Uterus (tissue), 4 donors: Measurements from ENCODE around the gene B3GALT5. TPM values are rescaled to one million over a fixed set of nuclear protein-coding genes. Genes with fewer than 3 reads are reported as not detected.
"Not testable (repeated sequence)": the region's sequence is repeated elsewhere in the genome, so short reads cannot be mapped to it uniquely, and the experiment has no call there.

Experiments
- DNase-seq, 2 donors: peaks; one replicate each; pipeline ENCODE4 v3.0.0-alpha.2; 2019 to 2020
- H3K27ac ChIP-seq, 2 donors: fragments of 200-600 bp; sonication (generic); 1 replicate in 1 of 2; 2 replicates in 1 of 2; pipeline ENCODE4 v1.5.1; 2016 to 2018
- H3K27me3 ChIP-seq, 2 donors: fragments of 200-600 bp; sonication (generic); one replicate each; pipeline ENCODE4 v1.5.1; 2018 to 2019; ENCODE audit warnings: control low read depth in 1 of 2
- H3K36me3 ChIP-seq, 2 donors: fragments of 200-600 bp; sonication (generic); one replicate each; pipeline ENCODE4 v1.5.1; 2019; ENCODE audit warnings: control low read depth in 1 of 2
- H3K4me1 ChIP-seq, 2 donors: fragments of 200-600 bp; sonication (generic); one replicate each; pipeline ENCODE4 v1.5.1; 2018 to 2019; ENCODE audit warnings: control low read depth in 1 of 2
- H3K4me3 ChIP-seq, 2 donors: fragments of 200-600 bp; sonication (generic); 1 replicate in 1 of 2; 2 replicates in 1 of 2; pipeline ENCODE4 v1.5.1; 2018 to 2019; ENCODE audit warnings: mild to moderate bottlenecking in 1 of 2
- H3K9me3 ChIP-seq, 2 donors: fragments of 200-600 bp; sonication (generic); one replicate each; pipeline ENCODE4 v1.5.1; 2019; ENCODE audit warnings: control low read depth in 1 of 2
- POLR2A ChIP-seq, 2 donors: fragments of 450-650 bp; IDR thresholded peaks; one replicate each; pipeline ENCODE4 v1.6.1; 2016; ENCODE audit warnings: antibody characterized with exemption in 2 of 2, mild to moderate bottlenecking in 1 of 2, moderate library complexity in 1 of 2
- intact Hi-C: fragments of 100-400 bp; cut with DNase I; formaldehyde crosslinking; loops from one replicate; pipeline ENCODE4 v1.15.1; 2023; ENCODE audit warnings: low total_unique reads
- total RNA-seq, 4 donors: library from RNA; depleted of rRNA in 3 of 4; stranded (reverse); fragments of >200 nt in 3 of 4; gene quantifications; one replicate each; pipeline versions ENCODE4 v1.1.0 to v1.2.4, GENCODE V29; 2014 to 2023
- TF ChIP-seq, protein P1 (sequence below), 4 experiments: fragments of 200-600 bp in 2 of 4; fragments of 450-650 bp in 2 of 4; sonication (generic) in 2 of 4; IDR thresholded peaks; one replicate each; pipeline ENCODE4 v1.5.1; 2016 to 2019; ENCODE audit warnings: antibody characterized with exemption in 4 of 4, mild to moderate bottlenecking in 2 of 4, moderate library complexity in 1 of 4
- donor health status: DM: yes; HTN: yes; CAD: no.

B3GALT5 gene
- total RNA-seq, 4 donors from 2014 or later: 0.26 to 2.7 (median 0.65) TPM

DNA sequence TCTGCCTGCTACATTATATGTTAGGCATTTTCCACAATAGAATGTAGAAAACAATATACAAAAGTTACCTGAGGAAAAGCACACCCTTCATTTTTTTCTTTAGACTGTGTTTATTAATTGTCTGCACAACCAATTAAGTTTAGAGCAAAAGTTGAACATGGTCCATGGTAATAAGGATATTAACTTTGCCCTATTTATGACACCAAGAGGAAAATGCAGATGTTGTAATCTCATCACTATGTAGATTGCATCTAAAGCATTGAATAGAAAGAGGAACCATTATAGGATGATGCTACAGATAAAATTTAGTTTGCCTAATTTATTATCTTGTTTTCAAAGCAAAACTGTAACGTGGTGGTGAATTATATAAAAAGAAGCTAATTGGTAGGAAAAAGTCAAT lies 72.5 kb downstream of the B3GALT5 start:
- no peak for TF ChIP-seq POLR2A (IDR thresholded peaks at IDR 0.05)
- intact Hi-C loops: no loop called here
- DNase-seq: no peak

DNA sequence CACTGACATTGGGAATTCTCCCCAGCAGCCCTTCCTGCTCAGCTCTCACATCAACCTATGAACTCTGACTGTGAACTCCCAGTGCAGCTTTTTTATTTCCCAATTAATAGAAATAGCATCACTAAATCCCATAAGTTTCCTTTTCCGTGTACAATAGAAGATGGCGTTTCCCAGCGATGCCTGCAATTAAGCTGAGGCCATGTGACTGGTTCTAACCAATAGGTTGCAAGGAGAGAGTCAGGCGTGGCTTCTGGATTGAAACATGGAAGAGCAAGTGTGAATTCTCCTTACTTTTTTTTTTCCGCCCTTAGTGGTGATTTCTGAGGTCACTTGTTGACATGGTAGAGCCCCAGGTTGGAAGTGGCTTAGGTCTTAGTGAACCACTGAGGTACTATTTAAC lies 73.3 kb downstream of the B3GALT5 start:
- no peak for DNase-seq
- no peak overlapping the region for H3K4me3 ChIP-seq
- no peaks in the 10 kb centered on the region for H3K36me3 ChIP-seq
- H3K27me3 ChIP-seq: no peaks in the 10 kb centered on the region
- intact Hi-C loops: no loop called here
- H3K9me3 ChIP-seq: no peaks in the 10 kb centered on the region
- no peak for TF ChIP-seq POLR2A (IDR thresholded peaks at IDR 0.05)
- TF ChIP-seq, protein P1, sequence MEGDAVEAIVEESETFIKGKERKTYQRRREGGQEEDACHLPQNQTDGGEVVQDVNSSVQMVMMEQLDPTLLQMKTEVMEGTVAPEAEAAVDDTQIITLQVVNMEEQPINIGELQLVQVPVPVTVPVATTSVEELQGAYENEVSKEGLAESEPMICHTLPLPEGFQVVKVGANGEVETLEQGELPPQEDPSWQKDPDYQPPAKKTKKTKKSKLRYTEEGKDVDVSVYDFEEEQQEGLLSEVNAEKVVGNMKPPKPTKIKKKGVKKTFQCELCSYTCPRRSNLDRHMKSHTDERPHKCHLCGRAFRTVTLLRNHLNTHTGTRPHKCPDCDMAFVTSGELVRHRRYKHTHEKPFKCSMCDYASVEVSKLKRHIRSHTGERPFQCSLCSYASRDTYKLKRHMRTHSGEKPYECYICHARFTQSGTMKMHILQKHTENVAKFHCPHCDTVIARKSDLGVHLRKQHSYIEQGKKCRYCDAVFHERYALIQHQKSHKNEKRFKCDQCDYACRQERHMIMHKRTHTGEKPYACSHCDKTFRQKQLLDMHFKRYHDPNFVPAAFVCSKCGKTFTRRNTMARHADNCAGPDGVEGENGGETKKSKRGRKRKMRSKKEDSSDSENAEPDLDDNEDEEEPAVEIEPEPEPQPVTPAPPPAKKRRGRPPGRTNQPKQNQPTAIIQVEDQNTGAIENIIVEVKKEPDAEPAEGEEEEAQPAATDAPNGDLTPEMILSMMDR (IDR thresholded peaks at IDR 0.05): no peak
- H3K27ac ChIP-seq: no peak overlapping the region
- H3K4me1 ChIP-seq: no peaks in the 10 kb centered on the region

More for the DNA sequence above, 72.5 kb downstream of the B3GALT5 start:
- Histone ChIP-seq H3K9me3 (no peaks in the 10 kb centered on the region), H3K4me3 (no peak overlapping the region), H3K27ac (no peak overlapping the region), H3K4me1 (no peaks in the 10 kb centered on the region), H3K27me3 (no peaks in the 10 kb centered on the region), H3K36me3 (no peaks in the 10 kb centered on the region)

DNA sequence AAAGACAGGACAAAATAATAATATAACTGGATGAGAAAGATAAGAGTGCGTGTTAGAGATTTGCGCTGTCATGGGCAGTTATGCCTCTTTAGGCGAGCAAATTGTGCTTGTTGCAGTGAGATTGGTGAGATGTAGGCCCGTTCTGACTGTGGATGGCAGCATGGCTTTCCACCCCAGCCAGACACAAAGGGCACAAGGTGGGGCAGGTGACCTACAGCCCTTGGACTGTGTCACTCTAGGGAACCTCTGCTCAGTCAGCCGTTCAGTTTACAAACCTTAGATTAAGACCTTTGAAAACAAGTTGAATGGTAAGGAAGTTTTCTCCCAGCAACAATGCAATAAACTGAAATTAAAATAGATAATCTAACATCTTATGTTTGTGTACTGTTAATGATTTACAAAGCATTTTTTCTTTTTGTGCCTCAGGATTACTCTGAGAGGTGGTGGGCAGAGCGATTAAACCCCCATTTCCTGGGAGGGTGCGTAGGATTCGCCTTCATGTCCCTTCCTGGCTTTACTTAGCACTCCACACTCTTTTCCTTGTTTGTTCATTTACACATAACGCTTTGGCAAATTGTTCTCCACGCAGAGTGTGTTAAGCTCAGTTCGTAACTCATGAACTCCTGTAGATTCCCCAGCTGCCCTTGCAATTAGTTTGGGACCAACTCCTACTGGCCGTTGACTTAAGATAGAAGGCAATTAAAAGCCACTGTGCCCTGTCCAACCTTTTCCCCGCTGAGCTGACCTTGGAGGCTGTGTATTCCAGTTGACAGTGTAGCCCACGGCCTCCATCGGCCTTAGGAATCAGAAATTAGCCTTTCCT lies 74.1 kb downstream of the B3GALT5 start:
- DNase-seq: no peak
- Histone ChIP-seq H3K9me3 (no peaks in the 10 kb centered on the region), H3K4me3 (no peak overlapping the region), H3K4me1 (no peaks in the 10 kb centered on the region), H3K27ac (no peak overlapping the region), H3K36me3 (no peaks in the 10 kb centered on the region), H3K27me3 (no peaks in the 10 kb centered on the region)
- TF ChIP-seq, protein P1 (IDR thresholded peaks at IDR 0.05): no peak
- TF ChIP-seq POLR2A (IDR thresholded peaks at IDR 0.05): no peak
- intact Hi-C loops: no loop called here

DNA sequence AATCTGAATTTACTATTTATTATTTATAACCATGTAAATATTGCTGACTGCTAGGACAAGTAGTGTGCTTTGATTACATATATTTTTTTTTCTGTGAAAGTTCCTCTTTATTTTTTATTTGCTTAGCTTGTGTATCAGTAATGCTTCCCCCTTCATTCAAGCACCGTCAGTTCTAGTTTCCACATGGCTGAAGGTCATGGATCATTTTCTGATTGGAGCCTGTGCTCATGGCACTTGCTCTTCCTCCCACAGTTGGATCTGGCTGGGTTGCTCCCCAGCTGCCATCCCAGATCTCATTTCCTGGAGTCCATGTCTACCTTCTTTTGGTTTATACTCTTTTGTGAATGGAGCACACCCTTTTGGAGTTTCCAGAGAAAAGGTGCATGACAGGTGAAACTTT lies 75.3 kb downstream of the B3GALT5 start:
- Histone ChIP-seq H3K9me3 (no peaks in the 10 kb centered on the region), H3K27ac (no peak overlapping the region), H3K4me1 (no peaks in the 10 kb centered on the region), H3K36me3 (no peaks in the 10 kb centered on the region), H3K4me3 (no peak overlapping the region), H3K27me3 (no peaks in the 10 kb centered on the region)
- no peak for DNase-seq
- intact Hi-C loops: no loop called here
- TF ChIP-seq, protein P1 (IDR thresholded peaks at IDR 0.05): no peak
- no peak for TF ChIP-seq POLR2A (IDR thresholded peaks at IDR 0.05)

DNA sequence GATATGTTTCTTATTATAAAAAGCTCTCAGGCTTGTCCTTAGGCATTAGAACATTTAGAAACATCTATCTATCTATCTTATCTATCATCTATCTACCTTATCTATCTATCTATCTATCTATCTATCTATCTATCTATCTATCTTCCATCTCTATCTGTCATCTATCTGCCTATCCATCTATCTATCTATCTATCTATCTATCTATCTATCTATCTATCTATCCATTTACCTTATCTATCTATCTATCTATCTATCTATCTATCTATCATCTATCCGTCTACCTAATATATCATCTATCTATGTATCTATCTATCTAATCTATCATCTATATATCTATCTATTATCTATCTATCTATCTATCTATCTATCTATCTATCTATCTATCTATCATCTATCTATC lies 77.1 kb downstream of the B3GALT5 start:
- H3K9me3 ChIP-seq, H3K27ac ChIP-seq, H3K27me3 ChIP-seq, intact Hi-C loops, H3K4me1 ChIP-seq, H3K4me3 ChIP-seq, H3K36me3 ChIP-seq, DNase-seq: not testable (repeated sequence)

DNA sequence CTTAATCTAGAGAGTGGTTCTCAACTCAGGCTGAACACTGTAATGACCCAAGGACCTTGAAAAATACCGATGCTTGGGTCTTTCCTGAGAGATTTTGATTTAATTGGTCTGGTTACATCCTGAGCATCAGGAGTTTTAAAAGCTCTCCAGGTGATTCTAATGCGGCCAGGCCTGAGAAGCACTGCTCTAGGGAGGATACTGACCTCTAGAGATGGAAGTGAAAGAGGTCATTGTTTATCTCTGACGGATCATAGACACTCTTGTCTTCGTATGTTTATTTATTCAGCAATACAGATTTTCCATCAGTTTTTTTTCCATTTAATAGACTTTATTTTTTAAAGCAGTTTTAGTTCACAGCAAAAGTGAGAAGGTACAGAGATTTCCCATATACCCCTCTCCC lies 77.7 kb downstream of the B3GALT5 start:
- Histone ChIP-seq H3K27me3 (no peaks in the 10 kb centered on the region), H3K4me3 (no peak overlapping the region), H3K9me3 (no peaks in the 10 kb centered on the region), H3K36me3 (no peaks in the 10 kb centered on the region), H3K4me1 (no peaks in the 10 kb centered on the region), H3K27ac (no peak overlapping the region)
- intact Hi-C loops: no loop called here
- TF ChIP-seq, protein P1 (IDR thresholded peaks at IDR 0.05): no peak
- TF ChIP-seq POLR2A (IDR thresholded peaks at IDR 0.05): no peak
- DNase-seq: no peak
